Endothelial cell of umbilical vein (primary cell): ENCODE measurements around the gene TNFSF9.

Experiments
- CTCF ChIP-seq, 2 donors: IDR thresholded peaks; 1 replicate in 1 of 2; 2 replicates in 1 of 2; pipeline ENCODE4 v1.5.1; 2011; ENCODE audit warnings: low read length in 2 of 2, mild to moderate bottlenecking in 2 of 2, moderate library complexity in 2 of 2, control low read depth in 1 of 2, inconsistent platforms in 1 of 2, low read depth in 1 of 2; ENCODE audit not compliant: insufficient read depth in 1 of 2; ENCODE audit errors: extremely low read depth in 1 of 2
- POLR2A ChIP-seq: IDR thresholded peaks from 2 replicates; pipeline ENCODE4 v1.6.1; 2012; ENCODE audit warnings: low read depth, mild to moderate bottlenecking, control low read depth, low read length
- POLR2AphosphoS5 ChIP-seq: IDR thresholded peaks from 2 replicates; pipeline ENCODE4 v1.6.1; 2012; ENCODE audit warnings: low read depth, mild to moderate bottlenecking, control low read depth, low read length, moderate library complexity; ENCODE audit not compliant: insufficient read depth

- TF ChIP-seq POLR2A (no peak), CTCF (IDR thresholded peaks at IDR 0.05; ENCODE audit: extremely low read depth in 1 of 2, insufficient read depth in 1 of 2, low read depth in 1 of 2, low read length in 2 of 2) (no peak), POLR2AphosphoS5 (no peak)
Observed at GRCh38 chr19:6531956-6532243, 1.1 kb downstream of the TNFSF9 start.
